ENCODE measurements around the gene DDIT3.

DNA sequence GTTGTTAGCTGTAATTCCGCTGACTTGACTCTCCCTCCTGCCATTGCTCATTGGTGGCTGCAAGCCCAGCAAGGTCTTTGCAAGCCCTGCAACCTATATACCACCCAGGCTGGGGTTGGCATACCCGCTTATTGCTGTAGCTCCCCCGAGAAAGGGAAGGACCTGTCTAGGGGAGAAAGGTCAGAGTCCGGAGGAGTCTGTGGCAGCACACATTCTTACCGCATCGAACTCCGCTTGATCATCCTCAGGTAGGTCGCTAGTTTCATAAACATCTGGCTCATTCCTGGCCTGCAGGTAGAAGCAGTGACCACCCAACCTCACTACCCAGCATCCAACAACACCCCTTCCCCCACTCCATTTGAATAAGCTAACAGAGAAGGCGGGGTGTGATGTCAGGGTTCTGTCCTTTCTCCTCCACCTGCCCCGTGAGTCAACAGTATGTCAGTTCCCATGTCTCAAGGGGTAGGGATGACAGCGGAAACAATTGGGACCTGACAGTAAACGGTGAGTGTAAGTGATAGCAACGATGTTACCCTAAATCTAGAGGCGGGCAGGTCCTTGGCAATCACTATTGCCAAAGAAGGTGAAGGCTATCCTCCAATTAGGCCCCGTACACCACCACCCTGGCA, 25.6 kb upstream of the DDIT3 start:
- no peak for TF ChIP-seq NFIC (IDR thresholded peaks at IDR 0.05)
- no peak for TF ChIP-seq YY1 (IDR thresholded peaks at IDR 0.05; ENCODE audit: low read depth)
- TF ChIP-seq, protein P1, sequence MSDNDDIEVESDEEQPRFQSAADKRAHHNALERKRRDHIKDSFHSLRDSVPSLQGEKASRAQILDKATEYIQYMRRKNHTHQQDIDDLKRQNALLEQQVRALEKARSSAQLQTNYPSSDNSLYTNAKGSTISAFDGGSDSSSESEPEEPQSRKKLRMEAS (IDR thresholded peaks at IDR 0.05): no peak
- TF ChIP-seq EP300 (IDR thresholded peaks at IDR 0.05; ENCODE audit: borderline replicate concordance): no peak
- TF ChIP-seq, protein P2, sequence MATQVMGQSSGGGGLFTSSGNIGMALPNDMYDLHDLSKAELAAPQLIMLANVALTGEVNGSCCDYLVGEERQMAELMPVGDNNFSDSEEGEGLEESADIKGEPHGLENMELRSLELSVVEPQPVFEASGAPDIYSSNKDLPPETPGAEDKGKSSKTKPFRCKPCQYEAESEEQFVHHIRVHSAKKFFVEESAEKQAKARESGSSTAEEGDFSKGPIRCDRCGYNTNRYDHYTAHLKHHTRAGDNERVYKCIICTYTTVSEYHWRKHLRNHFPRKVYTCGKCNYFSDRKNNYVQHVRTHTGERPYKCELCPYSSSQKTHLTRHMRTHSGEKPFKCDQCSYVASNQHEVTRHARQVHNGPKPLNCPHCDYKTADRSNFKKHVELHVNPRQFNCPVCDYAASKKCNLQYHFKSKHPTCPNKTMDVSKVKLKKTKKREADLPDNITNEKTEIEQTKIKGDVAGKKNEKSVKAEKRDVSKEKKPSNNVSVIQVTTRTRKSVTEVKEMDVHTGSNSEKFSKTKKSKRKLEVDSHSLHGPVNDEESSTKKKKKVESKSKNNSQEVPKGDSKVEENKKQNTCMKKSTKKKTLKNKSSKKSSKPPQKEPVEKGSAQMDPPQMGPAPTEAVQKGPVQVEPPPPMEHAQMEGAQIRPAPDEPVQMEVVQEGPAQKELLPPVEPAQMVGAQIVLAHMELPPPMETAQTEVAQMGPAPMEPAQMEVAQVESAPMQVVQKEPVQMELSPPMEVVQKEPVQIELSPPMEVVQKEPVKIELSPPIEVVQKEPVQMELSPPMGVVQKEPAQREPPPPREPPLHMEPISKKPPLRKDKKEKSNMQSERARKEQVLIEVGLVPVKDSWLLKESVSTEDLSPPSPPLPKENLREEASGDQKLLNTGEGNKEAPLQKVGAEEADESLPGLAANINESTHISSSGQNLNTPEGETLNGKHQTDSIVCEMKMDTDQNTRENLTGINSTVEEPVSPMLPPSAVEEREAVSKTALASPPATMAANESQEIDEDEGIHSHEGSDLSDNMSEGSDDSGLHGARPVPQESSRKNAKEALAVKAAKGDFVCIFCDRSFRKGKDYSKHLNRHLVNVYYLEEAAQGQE (IDR thresholded peaks at IDR 0.05; ENCODE audit: low read depth): no peak
- no peak for TF ChIP-seq TAF1 (IDR thresholded peaks at IDR 0.05; ENCODE audit: low read depth)
- TF ChIP-seq TCF12 (IDR thresholded peaks at IDR 0.05; ENCODE audit: low read depth): no peak
- TF ChIP-seq EGR1 (IDR thresholded peaks at IDR 0.05): no peak
- TF ChIP-seq FOXM1 (IDR thresholded peaks at IDR 0.05; ENCODE audit: borderline replicate concordance, low read depth): no peak
